Right atrium auricular region (tissue), 2 donors: ENCODE results near the gene ARID3B. TPM values are rescaled to one million over a fixed set of nuclear protein-coding genes. Genes with fewer than 3 reads are reported as not detected.

ENCODE experiments used
- DNase-seq: peaks from one replicate; pipeline ENCODE4 v3.0.0-alpha.2; 2019; ENCODE audit warnings: low spot score
- H3K27ac ChIP-seq, 2 donors: fragments of 200-600 bp; sonication (generic); 1 replicate in 1 of 2; 2 replicates in 1 of 2; pipeline ENCODE4 v1.5.1; 2016 to 2019
- H3K27me3 ChIP-seq, 2 donors: fragments of 200-600 bp; sonication (generic); one replicate each; pipeline versions ENCODE4 v1.5.1 to v1.6.0; 2017 to 2019
- H3K36me3 ChIP-seq: fragments of 200-600 bp; sonication (generic); one replicate; pipeline ENCODE4 v1.5.1; 2016
- H3K4me1 ChIP-seq, 2 donors: fragments of 200-600 bp; sonication (generic); one replicate each; pipeline versions ENCODE4 v1.5.1 to v1.6.0; 2017 to 2019
- H3K4me3 ChIP-seq, 2 donors: fragments of 200-600 bp; sonication (generic); 1 replicate in 1 of 2; 2 replicates in 1 of 2; pipeline ENCODE4 v1.5.1; 2017 to 2019; ENCODE audit warnings: mild to moderate bottlenecking in 1 of 2, moderate library complexity in 1 of 2
- H3K9me3 ChIP-seq, 2 donors: fragments of 200-600 bp; sonication (generic); one replicate each; pipeline ENCODE4 v1.5.1; 2019
- total RNA-seq, 2 donors: library from RNA; depleted of rRNA; stranded (reverse); fragments of >200 nt; gene quantifications; one replicate each; pipeline ENCODE4 v1.1.0, GENCODE V29; 2016
- TF ChIP-seq, protein P1 (sequence below), 2 donors: fragments of 200-600 bp; sonication (generic); IDR thresholded peaks; one replicate each; pipeline ENCODE4 v1.5.1; 2019; ENCODE audit warnings: antibody characterized with exemption in 2 of 2

Gene ARID3B
- total RNA-seq, 2 donors from 2014 or later, result 1.8 to 3.5 TPM

DNA sequence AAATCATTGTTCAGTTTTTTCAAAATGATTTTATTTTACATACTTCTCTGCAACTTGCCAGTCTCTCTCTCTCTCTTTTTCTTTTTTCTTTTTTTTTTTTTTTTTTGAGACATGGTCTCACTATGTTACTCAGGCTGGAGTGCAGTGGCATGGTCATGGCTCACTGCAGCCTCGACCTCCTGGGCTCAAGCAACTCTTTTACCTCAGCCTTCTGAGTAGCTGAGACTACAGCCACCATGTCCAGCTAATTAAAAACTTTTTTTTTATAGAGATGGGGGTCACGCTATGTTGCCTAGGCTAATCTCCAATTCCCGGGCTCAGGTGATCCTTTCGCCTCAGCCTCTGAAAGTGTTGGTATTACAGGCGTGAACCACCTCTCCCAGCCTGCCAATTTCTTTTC, 12.1 kb upstream of the ARID3B start:
- Histone ChIP-seq H3K27me3 (no peaks in the 10 kb centered on the region), H3K4me1 (no peaks in the 10 kb centered on the region), H3K36me3 (no peaks in the 10 kb centered on the region), H3K4me3 (no peak overlapping the region), H3K9me3 (no peaks in the 10 kb centered on the region), H3K27ac (no peak overlapping the region)
- TF ChIP-seq, protein P1, sequence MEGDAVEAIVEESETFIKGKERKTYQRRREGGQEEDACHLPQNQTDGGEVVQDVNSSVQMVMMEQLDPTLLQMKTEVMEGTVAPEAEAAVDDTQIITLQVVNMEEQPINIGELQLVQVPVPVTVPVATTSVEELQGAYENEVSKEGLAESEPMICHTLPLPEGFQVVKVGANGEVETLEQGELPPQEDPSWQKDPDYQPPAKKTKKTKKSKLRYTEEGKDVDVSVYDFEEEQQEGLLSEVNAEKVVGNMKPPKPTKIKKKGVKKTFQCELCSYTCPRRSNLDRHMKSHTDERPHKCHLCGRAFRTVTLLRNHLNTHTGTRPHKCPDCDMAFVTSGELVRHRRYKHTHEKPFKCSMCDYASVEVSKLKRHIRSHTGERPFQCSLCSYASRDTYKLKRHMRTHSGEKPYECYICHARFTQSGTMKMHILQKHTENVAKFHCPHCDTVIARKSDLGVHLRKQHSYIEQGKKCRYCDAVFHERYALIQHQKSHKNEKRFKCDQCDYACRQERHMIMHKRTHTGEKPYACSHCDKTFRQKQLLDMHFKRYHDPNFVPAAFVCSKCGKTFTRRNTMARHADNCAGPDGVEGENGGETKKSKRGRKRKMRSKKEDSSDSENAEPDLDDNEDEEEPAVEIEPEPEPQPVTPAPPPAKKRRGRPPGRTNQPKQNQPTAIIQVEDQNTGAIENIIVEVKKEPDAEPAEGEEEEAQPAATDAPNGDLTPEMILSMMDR (IDR thresholded peaks at IDR 0.05), result no peak
- no peak for DNase-seq

DNA sequence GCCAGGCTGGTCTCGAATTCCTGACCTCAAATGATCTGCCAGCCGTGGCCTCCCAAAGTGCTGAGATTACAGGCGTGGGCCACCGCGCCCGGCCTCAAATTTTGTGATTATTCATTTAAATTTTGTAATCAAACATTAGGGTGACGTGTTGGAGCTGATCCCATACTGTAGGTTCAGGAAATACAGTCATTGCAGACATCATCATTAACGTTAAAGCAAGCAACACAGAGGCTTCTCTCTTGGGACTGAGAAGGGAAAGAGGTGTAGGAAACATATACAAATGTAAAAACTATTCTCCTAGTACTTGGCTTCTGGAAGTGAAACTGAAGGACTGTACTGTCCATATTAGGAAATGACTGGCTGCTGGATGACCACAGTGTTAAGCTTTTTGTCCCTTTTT, 11.1 kb upstream of the ARID3B start:
- TF ChIP-seq, protein P1 (IDR thresholded peaks at IDR 0.05), result no peak
- H3K36me3 ChIP-seq, result no peaks in the 10 kb centered on the region
- H3K27me3 ChIP-seq, result no peaks in the 10 kb centered on the region
- H3K27ac ChIP-seq, result no peak overlapping the region
- no peak overlapping the region for H3K4me3 ChIP-seq
- no peaks in the 10 kb centered on the region for H3K4me1 ChIP-seq
- H3K9me3 ChIP-seq, result no peaks in the 10 kb centered on the region
- DNase-seq, result no peak

DNA sequence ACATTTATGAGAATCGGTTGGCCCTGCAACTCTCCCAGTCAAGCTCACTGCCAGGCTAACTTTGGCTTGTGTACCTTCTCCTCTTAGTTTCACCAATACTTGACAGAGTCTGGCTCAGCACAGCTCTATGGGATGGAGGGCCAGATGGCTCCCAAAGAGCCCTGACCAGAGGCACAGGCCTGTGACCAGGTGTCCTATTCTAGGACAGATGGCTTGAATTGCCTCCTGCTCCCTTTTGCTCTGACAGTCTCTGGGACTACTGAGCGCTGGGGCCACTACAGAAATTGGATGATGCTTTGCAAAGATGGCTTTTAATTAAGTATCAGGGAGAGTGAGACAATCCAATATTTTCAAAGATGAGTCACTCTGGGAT, 10.3 kb upstream of the ARID3B start:
- H3K36me3 ChIP-seq, result no peaks in the 10 kb centered on the region
- no peaks in the 10 kb centered on the region for H3K4me1 ChIP-seq
- no peak overlapping the region for H3K27ac ChIP-seq
- TF ChIP-seq, protein P1 (IDR thresholded peaks at IDR 0.05), result no peak
- H3K27me3 ChIP-seq, result no peaks in the 10 kb centered on the region
- H3K9me3 ChIP-seq, result no peaks in the 10 kb centered on the region
- DNase-seq, result no peak
- no peak overlapping the region for H3K4me3 ChIP-seq

DNA sequence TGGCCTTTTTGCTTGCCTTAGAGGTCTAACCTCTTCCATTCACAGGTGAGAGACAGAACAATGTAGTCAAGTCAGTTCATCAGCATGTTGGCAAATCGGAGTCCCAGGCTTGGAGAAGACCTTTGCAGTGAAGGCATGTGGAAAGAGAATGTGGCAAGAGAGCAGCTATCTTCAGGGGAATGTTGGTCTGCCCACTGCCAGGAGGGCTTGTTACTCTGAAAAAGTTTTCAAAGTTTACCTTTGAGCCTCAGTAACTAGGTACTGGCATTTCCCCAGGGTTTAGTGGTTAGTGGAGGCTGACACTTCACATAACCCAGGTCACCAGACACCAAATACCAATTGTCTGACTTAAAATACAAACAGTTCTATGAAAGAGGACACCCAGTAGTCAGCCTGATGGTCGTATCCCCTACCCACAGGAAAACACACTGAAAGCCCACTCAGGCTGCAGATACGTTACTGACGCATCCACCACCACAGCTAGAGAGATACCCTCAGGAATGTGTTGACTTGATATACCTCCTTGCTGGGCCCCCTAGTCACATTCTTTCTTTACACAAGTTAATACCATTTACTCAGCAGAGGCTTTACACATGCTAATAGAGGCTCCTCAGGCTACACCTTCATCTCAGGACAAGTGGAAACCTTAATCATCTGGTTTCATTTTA, 9.7 kb upstream of the ARID3B start:
- H3K4me3 ChIP-seq, result no peak overlapping the region
- no peak for DNase-seq
- no peak overlapping the region for H3K27ac ChIP-seq
- TF ChIP-seq, protein P1 (IDR thresholded peaks at IDR 0.05), result no peak
- H3K27me3 ChIP-seq, result no peaks in the 10 kb centered on the region
- no peaks in the 10 kb centered on the region for H3K4me1 ChIP-seq
- no peaks in the 10 kb centered on the region for H3K36me3 ChIP-seq
- H3K9me3 ChIP-seq, result no peaks in the 10 kb centered on the region

DNA sequence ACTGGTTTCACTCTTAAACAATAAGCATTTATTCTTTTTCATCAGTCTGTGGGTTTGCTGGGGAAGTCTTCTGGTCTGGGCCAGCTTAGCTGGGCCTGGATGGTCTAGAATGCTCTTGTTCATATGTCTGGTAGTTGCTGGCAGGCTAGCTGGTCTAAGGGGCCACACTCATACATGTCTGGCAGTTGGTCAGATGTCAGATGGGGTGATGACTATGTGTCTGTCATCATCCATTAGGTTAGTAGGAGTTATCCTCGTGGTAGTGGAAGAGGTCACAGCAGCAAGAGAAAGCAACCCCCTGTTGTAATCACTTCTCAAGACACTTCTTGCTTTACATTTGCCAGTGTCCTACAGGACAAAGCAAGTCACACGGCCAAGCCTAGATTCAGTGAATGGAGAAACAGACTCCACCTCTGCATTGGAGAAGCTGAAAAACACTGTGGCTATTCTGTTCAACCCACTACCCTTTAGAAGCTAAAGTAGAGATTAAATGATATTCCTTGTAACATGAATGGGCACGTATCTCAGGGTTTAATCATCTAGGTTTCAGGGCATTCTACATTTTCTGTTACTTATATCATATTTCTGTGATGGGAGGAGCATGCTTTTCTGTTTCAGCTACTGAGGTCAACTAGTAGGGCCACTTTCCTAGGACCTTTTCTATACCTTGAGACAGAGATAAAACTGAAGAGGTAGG, 5.5 kb upstream of the ARID3B start:
- Histone ChIP-seq H3K27ac (no peak overlapping the region), H3K9me3 (no peaks in the 10 kb centered on the region), H3K27me3 (no peaks in the 10 kb centered on the region), H3K4me1 (peaks cover 0 to 11% of the 10 kb centered on the region in 2 donors), H3K36me3 (no peaks in the 10 kb centered on the region), H3K4me3 (no peak overlapping the region)
- DNase-seq, result no peak
- TF ChIP-seq, protein P1 (IDR thresholded peaks at IDR 0.05), result no peak
